NCI-H510A (cell line): ENCODE results near the gene GGA1.

ENCODE experiments used
- DNase-seq: peaks from one replicate; lab custom pipeline; 2025; lab: John Stamatoyannopoulos, UW

Gene GGA1

DNA sequence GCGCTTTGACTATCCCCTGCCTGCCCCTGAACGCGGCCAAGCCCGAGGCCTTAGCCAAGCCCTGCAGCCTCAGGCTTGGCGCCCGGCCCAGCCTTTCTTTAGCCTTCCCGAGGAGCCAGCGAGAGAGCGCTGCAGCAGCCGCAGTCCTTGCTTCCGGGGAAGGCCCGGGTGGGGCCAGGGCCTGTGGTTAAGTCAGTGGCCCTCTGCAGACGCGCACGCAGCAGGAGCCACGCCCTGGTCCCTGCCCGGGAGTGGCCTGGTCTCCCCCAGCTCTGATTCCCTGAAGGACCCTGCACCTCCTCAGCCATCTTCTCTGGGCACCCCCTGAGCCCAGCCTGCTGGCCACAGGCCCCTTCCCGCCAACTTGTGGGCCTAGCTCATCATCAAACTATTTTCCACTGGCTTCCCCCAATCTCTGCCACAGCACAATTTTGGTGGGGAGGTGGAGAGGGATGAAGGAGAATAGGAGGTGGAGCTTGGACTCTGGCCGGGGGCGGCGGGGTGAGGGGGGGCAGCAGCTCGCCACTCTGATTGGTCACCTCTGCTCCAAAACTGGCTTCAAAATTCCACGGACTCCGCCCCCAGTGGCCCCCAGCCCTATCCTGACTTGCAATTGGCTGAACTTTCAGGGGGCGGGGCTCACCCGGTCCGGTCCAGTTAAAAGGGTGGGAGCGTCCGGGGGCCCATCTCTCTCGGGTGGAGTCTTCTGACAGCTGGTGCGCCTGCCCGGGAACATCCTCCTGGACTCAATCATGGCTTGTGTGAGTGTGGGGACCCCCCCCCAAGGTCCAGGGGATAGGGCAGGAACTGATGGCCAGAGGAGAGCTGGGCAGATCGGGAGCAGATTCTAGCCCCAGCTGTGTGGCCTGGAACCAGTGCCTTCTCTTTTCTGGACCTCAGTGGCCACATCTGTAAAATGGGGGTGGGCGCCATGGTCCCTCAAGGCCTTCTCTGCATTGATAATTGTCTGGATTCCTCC, 66.6 kb downstream of the GGA1 start, which contains the start of gene LGALS1:
TSS of gene LGALS1 (plus strand) at position 686 of the 979 bp plus-strand sequence. CDS start at position 753, 67 bp downstream.
- peak; percentile 62 for DNase-seq

DNA sequence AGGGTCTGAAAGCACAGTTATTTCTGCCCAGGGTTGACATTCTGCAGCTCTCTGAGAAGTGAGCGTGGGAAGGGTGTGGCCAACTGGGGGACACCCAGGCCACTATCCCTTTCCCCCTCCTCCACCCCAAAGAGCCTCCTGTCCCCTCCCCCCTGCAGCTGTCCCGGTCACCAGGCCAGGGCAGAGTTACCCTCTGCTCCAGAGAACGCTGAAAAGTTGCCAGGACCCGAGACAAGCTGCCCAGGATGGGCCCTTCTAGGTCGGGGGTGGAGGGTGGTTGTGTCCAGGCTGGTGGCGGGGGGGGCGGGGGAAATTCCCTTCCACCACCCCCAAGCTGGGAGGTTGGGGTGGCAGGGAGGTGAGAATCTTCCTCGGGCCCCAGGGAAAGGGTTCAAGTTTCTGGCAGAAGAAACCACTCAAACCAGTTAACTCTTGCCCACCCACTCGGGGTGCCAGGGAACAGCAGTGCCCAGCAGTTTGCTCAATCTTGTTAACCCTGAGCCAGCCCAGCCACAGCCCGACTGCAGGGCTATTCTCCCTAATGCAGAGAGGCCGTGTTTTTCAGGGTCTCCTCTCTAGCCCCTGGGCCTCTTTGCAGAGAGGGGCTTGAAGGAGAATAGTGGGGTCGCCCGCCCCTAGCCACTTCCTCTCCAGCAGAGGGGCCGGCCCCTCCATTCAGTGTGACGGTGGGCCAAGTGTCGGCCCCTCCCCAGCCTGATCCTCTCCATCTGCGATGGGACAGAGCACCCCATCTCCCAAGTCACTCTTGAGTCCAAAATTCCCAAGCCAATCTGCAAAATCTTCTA, 67.5 kb downstream of the GGA1 start:
- DNase-seq: no peak

DNA sequence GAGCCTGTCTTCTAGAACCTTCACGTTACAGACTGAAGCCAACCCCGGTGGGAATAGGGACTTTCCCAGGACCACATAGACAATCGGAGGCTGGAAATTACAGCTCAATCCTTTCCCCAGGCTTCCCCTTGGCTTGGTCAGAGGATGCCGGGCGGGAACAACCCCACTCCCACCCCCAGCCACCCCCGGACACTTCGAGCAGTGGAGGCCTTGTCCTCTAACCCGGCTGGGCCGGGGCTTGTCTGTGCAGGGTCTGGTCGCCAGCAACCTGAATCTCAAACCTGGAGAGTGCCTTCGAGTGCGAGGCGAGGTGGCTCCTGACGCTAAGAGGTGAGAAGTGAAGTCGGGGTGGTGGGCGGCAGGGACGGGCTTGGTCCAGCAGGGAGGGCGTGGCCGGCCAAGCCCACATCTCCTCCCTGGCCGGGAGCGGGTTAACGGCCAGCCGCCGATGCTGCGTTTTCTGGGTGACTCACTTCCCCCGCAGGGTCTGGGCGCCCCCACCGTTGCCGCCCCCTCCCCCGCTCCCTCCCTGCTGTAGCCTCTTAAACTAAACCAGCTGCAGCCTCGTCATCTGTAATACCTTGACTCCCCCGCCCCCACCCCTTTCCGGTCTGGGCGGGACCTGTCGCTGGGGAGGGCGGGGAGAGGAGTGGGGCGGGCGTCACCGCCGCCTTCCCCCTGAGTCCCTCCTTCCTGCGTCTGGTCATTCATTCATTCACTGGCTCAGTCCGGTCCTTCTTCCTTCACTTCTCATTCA, 68.3 kb downstream of the GGA1 start:
- DNase-seq: peak; percentile 55

DNA sequence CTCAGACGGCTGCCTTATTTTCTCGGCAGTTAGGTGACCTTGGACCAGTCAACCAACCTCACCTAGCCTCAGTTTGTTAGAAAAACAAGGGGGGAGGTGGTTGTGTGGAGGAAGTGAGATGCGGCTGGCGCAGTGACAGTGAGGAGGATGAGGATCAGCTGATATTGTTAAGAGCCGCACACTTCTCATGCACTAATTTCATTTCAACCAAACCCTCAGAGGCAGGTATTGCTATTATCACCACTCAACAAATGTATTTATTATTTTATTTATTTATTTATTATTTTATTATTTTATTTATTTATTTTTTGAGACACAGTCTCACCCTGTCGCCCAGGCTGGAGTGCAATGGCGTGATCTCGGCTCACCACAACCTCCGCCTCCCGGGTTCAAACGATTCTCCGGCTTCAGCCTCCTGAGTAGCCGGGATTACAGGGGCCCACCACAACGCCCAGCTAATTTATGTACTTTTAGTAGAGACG, 68.9 kb downstream of the GGA1 start:
- DNase-seq: no peak

DNA sequence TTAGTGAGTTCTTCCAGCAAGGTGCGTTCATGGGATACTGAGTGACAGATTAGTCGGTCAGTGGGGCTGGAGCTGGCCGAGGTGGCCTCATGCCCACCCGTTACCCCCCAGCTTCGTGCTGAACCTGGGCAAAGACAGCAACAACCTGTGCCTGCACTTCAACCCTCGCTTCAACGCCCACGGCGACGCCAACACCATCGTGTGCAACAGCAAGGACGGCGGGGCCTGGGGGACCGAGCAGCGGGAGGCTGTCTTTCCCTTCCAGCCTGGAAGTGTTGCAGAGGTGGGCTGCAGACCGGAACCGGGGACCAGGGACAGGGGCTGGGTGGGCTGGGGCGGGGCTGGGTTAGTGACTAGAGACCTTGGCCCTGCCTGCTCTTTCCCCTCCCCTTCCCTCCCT, 69.7 kb downstream of the GGA1 start:
- DNase-seq: no peak

DNA sequence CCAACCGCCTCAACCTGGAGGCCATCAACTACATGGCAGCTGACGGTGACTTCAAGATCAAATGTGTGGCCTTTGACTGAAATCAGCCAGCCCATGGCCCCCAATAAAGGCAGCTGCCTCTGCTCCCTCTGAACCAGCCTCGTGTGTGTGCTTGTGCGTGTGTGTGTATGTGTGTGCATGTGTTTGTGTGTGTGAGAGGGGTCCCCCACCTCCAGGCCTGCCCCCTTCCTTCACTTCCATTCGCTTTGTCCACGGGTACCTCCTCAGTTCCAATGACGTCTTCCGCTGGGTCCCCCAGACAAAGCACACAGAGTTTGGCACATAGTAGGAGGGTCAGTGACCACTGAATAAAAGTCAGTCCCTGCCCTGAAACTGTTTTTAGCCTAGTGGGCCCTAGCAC, 71.0 kb downstream of the GGA1 start:
- no peak for DNase-seq

DNA sequence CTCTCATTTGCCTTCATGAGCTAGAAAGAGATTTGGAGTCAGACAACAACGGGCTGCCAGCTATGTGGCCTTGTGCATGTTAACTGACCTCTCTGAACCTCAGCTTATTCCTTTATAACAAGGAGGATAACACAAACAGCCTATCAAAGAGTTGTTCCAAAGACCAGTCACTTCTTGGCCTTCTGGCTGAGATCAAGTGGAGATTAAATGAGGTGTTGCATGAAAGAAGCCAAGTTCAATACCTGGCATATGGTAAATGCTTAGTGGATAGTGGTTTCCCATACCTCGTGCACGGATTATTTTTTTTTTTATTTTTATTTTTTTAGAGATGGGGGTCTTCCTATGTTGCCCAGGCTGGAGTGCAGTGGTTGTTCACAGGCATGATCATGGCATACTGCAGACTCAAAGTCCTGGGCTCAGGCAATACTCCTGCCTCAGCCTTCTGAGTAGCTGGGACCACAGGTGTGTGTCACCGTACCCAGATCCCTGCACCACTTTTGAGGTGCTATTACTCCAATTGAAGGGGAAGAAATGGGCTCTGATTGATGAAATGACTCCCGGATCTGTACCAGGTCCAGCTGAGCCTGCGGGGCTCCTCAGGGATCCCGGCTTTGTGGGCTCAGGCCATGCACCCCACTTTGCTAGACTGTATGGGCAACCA, 71.7 kb downstream of the GGA1 start:
- no peak for DNase-seq

DNA sequence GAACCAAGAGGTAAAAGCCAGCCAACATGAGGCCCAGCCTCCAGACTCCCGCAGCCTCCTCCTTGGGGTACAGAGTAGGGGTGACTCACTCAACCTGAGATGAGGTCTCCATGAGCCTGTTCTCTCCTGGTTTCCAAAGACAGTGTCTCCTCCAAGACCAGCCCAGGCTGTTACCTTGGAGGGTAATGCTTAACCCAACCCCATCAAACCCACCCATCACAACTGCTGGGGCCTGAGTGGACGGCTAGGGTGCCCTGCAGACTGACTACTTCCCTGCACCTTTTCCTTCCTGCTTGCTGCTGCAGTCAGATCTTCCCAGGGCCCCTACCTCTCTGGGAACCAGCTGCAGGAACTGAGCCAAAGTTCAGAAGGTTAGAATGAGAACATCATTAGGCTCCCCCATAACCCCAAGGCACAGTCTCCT, 72.4 kb downstream of the GGA1 start:
- DNase-seq: no peak

DNA sequence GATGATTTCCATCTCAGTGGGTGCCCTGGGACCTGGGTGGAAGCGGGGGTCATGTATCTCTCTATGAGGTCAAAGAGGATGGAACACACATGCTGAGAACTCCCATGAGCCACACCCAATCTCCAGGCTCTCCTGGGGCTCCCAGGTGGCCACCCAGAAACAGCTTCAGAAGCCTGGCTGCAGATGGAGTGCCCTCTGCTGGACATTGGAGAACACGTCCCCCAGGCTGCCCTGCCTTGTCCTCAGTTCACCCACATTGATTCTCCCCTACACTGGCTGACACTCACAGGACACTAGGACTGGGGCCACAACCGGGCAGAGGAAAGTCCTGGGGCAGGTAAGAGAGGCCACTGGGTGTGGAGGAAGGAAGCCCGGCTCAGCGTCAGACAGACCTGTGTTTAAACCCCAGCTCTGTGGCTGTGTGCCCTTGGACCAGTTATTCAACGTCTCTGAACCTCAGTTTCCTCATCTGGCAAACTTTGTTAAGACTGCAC, 73.0 kb downstream of the GGA1 start:
- peak; percentile 14 for DNase-seq
